CD4-positive, alpha-beta memory T cell (primary cell): ENCODE measurements around the gene CCNJL. TPM values are rescaled to one million over a fixed set of nuclear protein-coding genes. Genes with fewer than 3 reads are reported as not detected.

Experiments
- CTCF ChIA-PET: fragments of 350-600 bp; sonication (Branson Sonifier 250); formaldehyde crosslinking; loops from one replicate; lab custom pipeline; 2021; ENCODE audit warnings: inconsistent platforms; ENCODE audit not compliant: partially characterized antibody; lab: Charles Lee
- POLR2A ChIA-PET: fragments of 350-600 bp; sonication (Branson Sonifier 250); formaldehyde crosslinking; loops from one replicate; lab custom pipeline; 2021; ENCODE audit not compliant: partially characterized antibody; lab: Charles Lee
- DNase-seq, 5 donors: peaks; one replicate each; pipeline versions ENCODE4 v3.0.0 to v3.0.0-alpha.2; 2020 to 2022; ENCODE audit warnings: mixed read lengths in 1 of 5
- H3K27ac ChIP-seq: one replicate; pipeline ENCODE4 v1.7.0; 2013; ENCODE audit warnings: low read depth, low read length
- H3K27me3 ChIP-seq: 2 replicates; pipeline ENCODE4 v1.7.0; 2013; ENCODE audit warnings: mild to moderate bottlenecking, low read length, moderate library complexity; ENCODE audit not compliant: insufficient read depth
- H3K36me3 ChIP-seq: 2 replicates; pipeline ENCODE4 v1.7.0; 2013; ENCODE audit warnings: mild to moderate bottlenecking, low read length, moderate library complexity; ENCODE audit not compliant: insufficient read depth
- H3K4me1 ChIP-seq: 2 replicates; pipeline ENCODE4 v1.7.0; 2013; ENCODE audit warnings: mild to moderate bottlenecking, low read length, moderate library complexity; ENCODE audit not compliant: insufficient read depth
- H3K4me3 ChIP-seq, 2 donors: one replicate each; pipeline ENCODE4 v1.7.0; 2013; ENCODE audit warnings: low read length in 2 of 2, mild to moderate bottlenecking in 1 of 2
- H3K9me3 ChIP-seq, 2 donors: one replicate each; pipeline ENCODE4 v1.7.0; 2013; ENCODE audit warnings: low read length in 2 of 2, control low read depth in 1 of 2; ENCODE audit not compliant: control insufficient read depth in 1 of 2
- H3K27ac Mint-ChIP-seq, 7 donors: one replicate each; pipeline ENCODE4 v1.8.0; 2020 to 2021; ENCODE audit warnings: mixed read lengths in 7 of 7, mild to moderate bottlenecking in 6 of 7, inconsistent platforms in 3 of 7, moderate library complexity in 3 of 7
- H3K27me3 Mint-ChIP-seq, 2 donors: one replicate each; pipeline ENCODE4 v1.8.0; 2020 to 2021; ENCODE audit warnings: mixed read lengths in 2 of 2
- H3K36me3 Mint-ChIP-seq, 2 donors: one replicate each; pipeline ENCODE4 v1.8.0; 2020 to 2021; ENCODE audit warnings: mixed read lengths in 2 of 2, inconsistent platforms in 1 of 2, mild to moderate bottlenecking in 1 of 2
- H3K4me1 Mint-ChIP-seq, 4 donors: one replicate each; pipeline ENCODE4 v1.8.0; 2020 to 2021; ENCODE audit warnings: mixed read lengths in 4 of 4, mild to moderate bottlenecking in 1 of 4
- H3K4me3 Mint-ChIP-seq, 8 donors: one replicate each; pipeline ENCODE4 v1.8.0; 2020 to 2021; ENCODE audit warnings: mixed read lengths in 8 of 8, mild to moderate bottlenecking in 7 of 8, moderate library complexity in 6 of 8, inconsistent platforms in 3 of 8
- H3K9me3 Mint-ChIP-seq, 8 donors: one replicate each; pipeline ENCODE4 v1.8.0; 2020 to 2021; ENCODE audit warnings: mixed read lengths in 8 of 8, mild to moderate bottlenecking in 5 of 8, inconsistent platforms in 3 of 8, moderate library complexity in 1 of 8
- intact Hi-C: fragments of 100-400 bp; cut with micrococcal nuclease; formaldehyde crosslinking; loops from one replicate; pipeline ENCODE4 v1.15.1; 2023
- polyA plus RNA-seq, 2 donors: library from polyadenylated mRNA; unstranded; fragments of 300-500 nt; fragmentation: Illumina TruSeq; gene quantifications; one replicate each; pipeline ENCODE4 v1.2.3, GENCODE V29; 2021
- total RNA-seq, 2 experiments: library from RNA; stranded (reverse); gene quantifications; one replicate each; pipeline ENCODE4 v1.2.3, GENCODE V29; 2021

CCNJL gene
- total and polyA plus RNA-seq, 4 experiments from 2014 or later: not detected

DNA sequence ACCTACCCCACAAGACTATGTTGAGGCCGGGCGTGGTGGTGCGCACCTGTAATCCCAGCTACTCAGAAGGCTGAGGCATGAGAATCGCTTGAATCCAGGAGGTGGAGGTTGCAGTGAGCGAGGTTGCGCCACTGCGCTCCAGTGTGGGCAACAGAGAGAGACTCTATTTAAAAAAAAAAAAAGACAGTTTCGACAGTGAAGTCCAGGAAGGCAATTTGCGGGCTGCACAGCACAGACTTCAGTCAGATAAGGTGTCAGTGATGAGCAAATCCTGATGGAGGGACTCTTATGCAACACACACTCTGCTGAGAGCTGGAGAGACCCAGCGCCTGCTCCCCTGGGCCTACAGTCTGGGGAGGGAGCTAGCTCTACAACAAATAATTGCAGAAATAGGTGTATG lies 14.2 kb downstream of the CCNJL start:
- no peaks in the 10 kb centered on the region for H3K4me1 Mint-ChIP-seq
- H3K27ac Mint-ChIP-seq: no peak overlapping the region
- no peak for DNase-seq
- no peaks in the 10 kb centered on the region for H3K27me3 ChIP-seq
- no peaks in the 10 kb centered on the region for H3K36me3 ChIP-seq
- peaks cover 1 to 8% of the 10 kb centered on the region in 2 donors for H3K27me3 Mint-ChIP-seq
- no peaks in the 10 kb centered on the region for H3K9me3 Mint-ChIP-seq
- H3K36me3 Mint-ChIP-seq: no peaks in the 10 kb centered on the region
- no peaks in the 10 kb centered on the region for H3K9me3 ChIP-seq
- no peak overlapping the region for H3K4me3 ChIP-seq
- intact Hi-C loops: no loop called here
- no peak overlapping the region for H3K4me3 Mint-ChIP-seq
- POLR2A ChIA-PET: no interaction called here
- H3K27ac ChIP-seq: no peak overlapping the region
- CTCF ChIA-PET: no interaction called here
- H3K4me1 ChIP-seq: no peaks in the 10 kb centered on the region

DNA sequence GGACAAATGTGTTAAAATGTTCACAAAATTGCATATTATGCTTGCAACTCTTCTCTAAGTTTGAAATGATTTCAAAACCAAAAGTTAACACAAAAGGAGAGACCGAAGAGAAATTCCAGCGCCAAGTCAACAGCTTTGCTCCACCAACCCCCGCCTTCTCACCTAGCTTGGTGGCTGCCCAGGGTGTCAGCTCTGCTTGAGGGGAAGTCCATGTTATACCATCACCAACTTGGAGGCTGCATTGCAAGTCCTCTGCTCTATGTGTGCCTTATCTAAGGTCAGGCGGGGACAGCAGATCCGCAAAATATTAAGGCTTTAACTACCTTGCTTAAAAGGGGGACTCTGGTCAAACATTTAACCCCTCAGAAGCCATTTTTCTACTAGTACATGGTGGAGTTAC lies 14.6 kb downstream of the CCNJL start:
- Histone ChIP-seq H3K9me3 (no peaks in the 10 kb centered on the region), H3K4me1 (no peaks in the 10 kb centered on the region), H3K27ac (no peak overlapping the region), H3K4me3 (no peak overlapping the region), H3K27me3 (no peaks in the 10 kb centered on the region), H3K36me3 (no peaks in the 10 kb centered on the region)
- H3K27ac Mint-ChIP-seq: no peak overlapping the region
- ChIA-PET CTCF (no interaction called here), POLR2A (no interaction called here)
- H3K4me1 Mint-ChIP-seq: no peaks in the 10 kb centered on the region
- H3K9me3 Mint-ChIP-seq: no peaks in the 10 kb centered on the region
- no peaks in the 10 kb centered on the region for H3K36me3 Mint-ChIP-seq
- H3K4me3 Mint-ChIP-seq: no peak overlapping the region
- intact Hi-C loops: no loop called here
- no peak for DNase-seq
- H3K27me3 Mint-ChIP-seq: peaks cover 0 to 8% of the 10 kb centered on the region in 2 donors

DNA sequence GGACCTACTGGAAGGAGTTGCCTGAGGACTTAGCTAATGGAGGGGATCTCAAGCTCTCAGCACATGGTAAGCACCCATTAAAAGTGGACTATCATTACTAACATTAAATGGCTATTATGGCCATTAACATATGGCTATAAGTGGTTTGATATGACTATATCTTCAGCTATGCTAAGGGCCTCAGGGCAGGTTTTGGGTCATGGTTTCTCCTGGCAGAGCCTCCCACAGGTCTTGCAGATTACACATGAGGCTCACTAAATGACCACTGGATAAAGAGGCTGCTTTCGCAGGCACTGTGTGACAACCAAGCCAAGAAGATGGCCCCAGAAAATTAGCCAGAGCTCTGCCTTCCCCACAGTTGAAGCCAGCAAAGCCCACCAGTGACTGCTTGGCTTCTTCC lies 15.4 kb downstream of the CCNJL start:
- CTCF ChIA-PET: no interaction called here
- H3K27me3 Mint-ChIP-seq: peaks cover 0 to 8% of the 10 kb centered on the region in 2 donors

DNA sequence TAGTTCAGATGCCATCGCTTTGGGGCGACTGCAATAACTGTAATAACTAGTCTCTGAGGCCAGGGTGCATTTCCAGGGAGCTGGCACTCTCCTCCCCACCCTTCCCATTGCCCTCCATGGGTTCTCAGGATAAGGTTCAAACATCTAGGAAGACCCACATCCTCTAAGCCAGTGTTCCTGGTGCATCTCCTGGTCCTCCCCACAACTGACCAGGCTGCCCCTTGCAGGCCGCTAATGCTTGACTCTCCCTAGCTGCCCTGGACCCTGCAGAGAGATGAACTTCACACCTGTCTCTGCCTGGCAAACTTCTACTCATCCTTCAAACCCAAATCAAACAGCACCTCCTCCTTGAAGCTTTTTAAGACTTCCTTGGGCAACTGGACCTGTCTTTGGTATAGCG lies 15.9 kb downstream of the CCNJL start:
- POLR2A ChIA-PET: no interaction called here
- Histone ChIP-seq H3K36me3 (no peaks in the 10 kb centered on the region), H3K27ac (no peak overlapping the region), H3K4me1 (no peaks in the 10 kb centered on the region), H3K27me3 (no peaks in the 10 kb centered on the region), H3K9me3 (no peaks in the 10 kb centered on the region), H3K4me3 (no peak overlapping the region)
- Mint-ChIP-seq H3K27ac (no peak overlapping the region), H3K36me3 (no peaks in the 10 kb centered on the region), H3K4me3 (no peak overlapping the region), H3K9me3 (no peaks in the 10 kb centered on the region), H3K27me3 (peaks cover 0 to 8% of the 10 kb centered on the region in 2 donors), H3K4me1 (no peaks in the 10 kb centered on the region)
- DNase-seq: no peak
- intact Hi-C loops: no loop called here
- CTCF ChIA-PET: no interaction called here

More for the DNA sequence above, 15.4 kb downstream of the CCNJL start:
- Histone ChIP-seq H3K36me3 (no peaks in the 10 kb centered on the region), H3K9me3 (no peaks in the 10 kb centered on the region), H3K27ac (no peak overlapping the region), H3K4me1 (no peaks in the 10 kb centered on the region), H3K4me3 (no peak overlapping the region), H3K27me3 (no peaks in the 10 kb centered on the region)
- H3K36me3 Mint-ChIP-seq: no peaks in the 10 kb centered on the region
- POLR2A ChIA-PET: no interaction called here
- H3K9me3 Mint-ChIP-seq: no peaks in the 10 kb centered on the region
- no peaks in the 10 kb centered on the region for H3K4me1 Mint-ChIP-seq
- no peak for DNase-seq
- no peak overlapping the region for H3K4me3 Mint-ChIP-seq
- intact Hi-C loops: no loop called here
- no peak overlapping the region for H3K27ac Mint-ChIP-seq

DNA sequence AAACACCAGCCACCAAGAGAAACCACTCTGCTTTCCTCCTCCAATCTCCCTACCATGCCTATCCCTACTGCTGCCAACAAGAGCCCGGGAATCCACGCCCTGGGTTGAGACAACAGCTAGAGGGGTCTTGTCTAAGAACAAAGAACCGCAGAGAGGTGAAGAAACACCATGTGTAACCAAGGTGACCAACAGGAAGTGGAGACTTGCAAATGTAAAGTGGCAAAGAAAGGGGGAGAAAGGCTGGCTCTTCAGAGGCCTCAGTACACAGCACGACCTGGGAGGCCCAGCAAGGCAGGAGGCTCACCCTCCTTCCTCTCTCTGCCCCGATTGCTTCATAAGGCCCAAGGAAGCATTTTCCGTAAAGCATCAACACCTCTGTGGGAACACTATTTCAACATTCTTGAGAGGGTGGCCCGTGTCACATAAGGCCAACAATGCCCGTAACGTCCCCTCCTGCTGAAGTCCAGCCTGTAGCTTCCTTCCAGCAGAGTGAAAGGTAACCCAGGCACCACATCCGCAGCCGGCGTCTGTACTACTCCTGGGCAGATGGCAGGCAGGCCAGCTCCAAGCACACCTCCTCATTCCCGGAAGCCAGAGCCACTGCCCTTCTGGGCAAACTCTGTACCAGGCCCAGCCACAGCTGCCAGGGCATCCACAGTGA lies 18.3 kb downstream of the CCNJL start:
- Mint-ChIP-seq H3K9me3 (no peaks in the 10 kb centered on the region), H3K4me3 (no peak overlapping the region), H3K4me1 (no peaks in the 10 kb centered on the region), H3K27ac (no peak overlapping the region), H3K27me3 (peaks cover 7% of the 10 kb centered on the region in 2 donors), H3K36me3 (no peaks in the 10 kb centered on the region)
- no peaks in the 10 kb centered on the region for H3K27me3 ChIP-seq
- intact Hi-C loops: no loop called here
- ChIA-PET POLR2A (no interaction called here), CTCF (no interaction called here)
- H3K4me3 ChIP-seq: no peak overlapping the region
- no peaks in the 10 kb centered on the region for H3K9me3 ChIP-seq
- H3K4me1 ChIP-seq: no peaks in the 10 kb centered on the region
- H3K27ac ChIP-seq: no peak overlapping the region
- DNase-seq: no peak
- no peaks in the 10 kb centered on the region for H3K36me3 ChIP-seq

- Mint-ChIP-seq H3K4me1 (no peaks in the 10 kb centered on the region), H3K9me3 (no peaks in the 10 kb centered on the region), H3K36me3 (no peaks in the 10 kb centered on the region), H3K27me3 (peaks cover 5 to 8% of the 10 kb centered on the region in 2 donors), H3K4me3 (no peak overlapping the region), H3K27ac (no peak overlapping the region)
- H3K4me1 ChIP-seq: no peaks in the 10 kb centered on the region
- no peak overlapping the region for H3K27ac ChIP-seq
- H3K27me3 ChIP-seq: no peaks in the 10 kb centered on the region
- no peaks in the 10 kb centered on the region for H3K36me3 ChIP-seq
- H3K9me3 ChIP-seq: no peaks in the 10 kb centered on the region
- POLR2A ChIA-PET: no interaction called here
- H3K4me3 ChIP-seq: no peak overlapping the region
- CTCF ChIA-PET: no interaction called here
- intact Hi-C loops: no loop called here
- no peak for DNase-seq
These were observed 19.0 kb downstream of the CCNJL start for GRCh38 chr5:160293386-160293785.

DNA sequence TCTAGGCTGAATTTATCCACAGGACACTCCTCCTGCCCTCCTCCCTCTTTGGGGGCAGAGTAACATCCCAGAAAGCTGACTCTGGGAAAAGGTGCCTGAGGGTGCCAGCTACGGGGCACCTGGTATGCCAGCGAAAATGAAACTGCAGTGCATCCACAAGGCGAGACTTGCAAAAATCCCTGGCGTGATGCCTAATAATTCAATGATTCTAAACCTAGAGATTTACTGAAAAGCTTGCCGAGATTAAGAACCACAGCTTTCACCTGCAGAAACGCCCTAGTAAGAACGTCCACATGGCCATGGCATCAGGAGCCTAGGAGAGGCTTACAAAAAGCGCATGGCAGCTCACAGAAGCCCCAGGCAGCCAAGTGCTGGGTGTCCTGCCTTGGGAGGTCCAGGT lies 20.9 kb downstream of the CCNJL start:
- intact Hi-C loops: no loop called here
- H3K4me3 Mint-ChIP-seq: no peak overlapping the region
- H3K9me3 ChIP-seq: no peaks in the 10 kb centered on the region
- ChIA-PET CTCF (no interaction called here), POLR2A (no interaction called here)
- no peaks in the 10 kb centered on the region for H3K4me1 ChIP-seq
- no peak for DNase-seq
- no peaks in the 10 kb centered on the region for H3K9me3 Mint-ChIP-seq
- H3K4me1 Mint-ChIP-seq: no peaks in the 10 kb centered on the region
- no peak overlapping the region for H3K4me3 ChIP-seq
- H3K27ac ChIP-seq: no peak overlapping the region
- no peak overlapping the region for H3K27ac Mint-ChIP-seq
- no peaks in the 10 kb centered on the region for H3K36me3 Mint-ChIP-seq
- no peaks in the 10 kb centered on the region for H3K27me3 ChIP-seq
- H3K27me3 Mint-ChIP-seq: peaks cover 8 to 10% of the 10 kb centered on the region in 2 donors
- no peaks in the 10 kb centered on the region for H3K36me3 ChIP-seq
